Pancreas (tissue), 10 donors: ENCODE data around the gene SFSWAP. TPM values are rescaled to one million over a fixed set of nuclear protein-coding genes. Genes with fewer than 3 reads are reported as not detected.

Source experiments
- ATAC-seq, 4 donors: fragments of 200-7000 bp; cut with Tn5 transposase; one replicate each; pipeline versions ENCODE4 v1.8.0 to v1.9.1; 2020; ENCODE audit warnings: mild to moderate bottlenecking in 4 of 4, moderate library complexity in 4 of 4
- DNase-seq, 6 donors: peaks; one replicate each; pipeline ENCODE4 v3.0.0-alpha.2; 2020
- FAIRE-seq: peaks from 2 replicates; lab custom pipeline; 2012; peaks lifted over from hg19 to GRCh38; lab: Jason Lieb, UNC
- H3K27ac ChIP-seq, 4 donors: fragments of 200-600 bp; sonication (generic); 1 replicate in 3 of 4; 2 replicates in 1 of 4; pipeline versions ENCODE4 v1.5.0 to v1.8.0; 2020
- H3K27me3 ChIP-seq, 4 donors: fragments of 200-600 bp; one replicate each; pipeline ENCODE4 v1.8.0; 2021
- H3K36me3 ChIP-seq, 3 donors: fragments of 200-600 bp; sonication (generic) in 1 of 3; one replicate each; pipeline versions ENCODE4 v1.5.0 to v1.8.0; 2020 to 2021
- H3K4me1 ChIP-seq, 3 donors: fragments of 200-600 bp; one replicate each; pipeline ENCODE4 v1.8.0; 2021
- H3K4me3 ChIP-seq, 4 donors: fragments of 200-600 bp; sonication (generic) in 2 of 4; one replicate each; pipeline versions ENCODE4 v1.5.0 to v1.8.0; 2020 to 2021
- H3K9me3 ChIP-seq, 4 donors: fragments of 200-600 bp; one replicate each; pipeline ENCODE4 v1.8.0; 2021
- WGBS, 2 donors: extraction: QIAGEN DNeasy Blood & Tissue Kit; methylation state at CpG; one replicate each; pipeline ENCODE4 v1.1.7; 2013; 5-methylcytosine and 5-hydroxymethylcytosine counted together
- intact Hi-C, 3 donors: fragments of 100-400 bp; cut with DNase I; formaldehyde crosslinking; loops; one replicate each; pipeline versions ENCODE4 v1.11.1 to v1.14.2; 2022
- polyA plus RNA-seq, 2 donors: library from polyadenylated mRNA; stranded (reverse); fragments of 200-250 nt; gene quantifications; one replicate each; pipeline ENCODE4 v1.2.3, GENCODE V29; 2013
- total RNA-seq, 6 donors: library from RNA; stranded (reverse); fragmentation: NEBNext Ultra II Directional in 4 of 6; extraction: Animal tissue kit (Norgen Biotek cat#: 25700) in 4 of 6; gene quantifications; one replicate each; pipeline versions ENCODE4 v1.2.1 to v1.2.4, GENCODE V29; 2021 to 2023
- TF ChIP-seq, protein P1 (sequence below), 4 donors: fragments of 200-600 bp; sonication (generic) in 3 of 4; IDR thresholded peaks; one replicate each; pipeline versions ENCODE4 v1.5.0 to v1.8.0; 2021; ENCODE audit warnings: antibody characterized with exemption in 4 of 4
- donor health status: healthy with polysubstance abuse.
- donor health status: DM: no; HTN: no; CAD: no; lungs with moderate emphysema.
- donor health status: DM: no; HTN: no; CAD: no.
- donor health status: control.
- donor health status: control.
- donor health status: Bipolar disorder and iron deficiency.
- donor health status: DM: yes; HTN: yes; CAD: no.
- donor health status: DM: no; HTN: no; CAD: no.
- donor health status: DM: no; HTN: no; CAD: no.
- donor health status: DM: yes; HTN: yes; CAD: no.

The SFSWAP gene
- total and polyA plus RNA-seq, 8 donors, result 12.9 to 50.7 (median 20.6) TPM

DNA sequence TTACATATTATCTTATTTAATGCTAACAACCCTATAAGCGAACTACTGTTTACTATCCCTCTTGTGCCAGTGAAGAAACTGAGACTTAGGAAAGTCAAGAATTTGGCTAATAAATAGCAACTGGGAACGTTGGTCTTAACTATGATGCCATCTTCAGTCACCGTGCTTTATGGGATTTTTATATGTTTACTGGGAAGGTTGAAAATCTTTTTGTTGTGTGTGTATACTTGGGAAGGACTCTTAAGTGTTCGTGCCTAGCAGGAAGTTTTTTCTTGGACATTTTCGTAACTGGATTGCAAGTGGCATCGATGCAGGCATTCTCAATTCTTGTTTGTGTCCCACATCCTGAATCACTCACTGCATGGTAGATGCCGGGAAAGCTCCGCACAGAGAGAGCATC, 9.4 kb downstream of the SFSWAP start:
- WGBS, 2 donors, result 89 to 90% methylated on average over 8 of the region's 8 CpGs
- Histone ChIP-seq H3K4me1 (no peaks in the 10 kb centered on the region), H3K36me3 (peaks cover 2 to 85% (median 15%) of the 10 kb centered on the region in 3 donors), H3K4me3 (no peak overlapping the region), H3K27me3 (no peaks in the 10 kb centered on the region), H3K9me3 (no peaks in the 10 kb centered on the region), H3K27ac (no peak overlapping the region)
- TF ChIP-seq, protein P1, sequence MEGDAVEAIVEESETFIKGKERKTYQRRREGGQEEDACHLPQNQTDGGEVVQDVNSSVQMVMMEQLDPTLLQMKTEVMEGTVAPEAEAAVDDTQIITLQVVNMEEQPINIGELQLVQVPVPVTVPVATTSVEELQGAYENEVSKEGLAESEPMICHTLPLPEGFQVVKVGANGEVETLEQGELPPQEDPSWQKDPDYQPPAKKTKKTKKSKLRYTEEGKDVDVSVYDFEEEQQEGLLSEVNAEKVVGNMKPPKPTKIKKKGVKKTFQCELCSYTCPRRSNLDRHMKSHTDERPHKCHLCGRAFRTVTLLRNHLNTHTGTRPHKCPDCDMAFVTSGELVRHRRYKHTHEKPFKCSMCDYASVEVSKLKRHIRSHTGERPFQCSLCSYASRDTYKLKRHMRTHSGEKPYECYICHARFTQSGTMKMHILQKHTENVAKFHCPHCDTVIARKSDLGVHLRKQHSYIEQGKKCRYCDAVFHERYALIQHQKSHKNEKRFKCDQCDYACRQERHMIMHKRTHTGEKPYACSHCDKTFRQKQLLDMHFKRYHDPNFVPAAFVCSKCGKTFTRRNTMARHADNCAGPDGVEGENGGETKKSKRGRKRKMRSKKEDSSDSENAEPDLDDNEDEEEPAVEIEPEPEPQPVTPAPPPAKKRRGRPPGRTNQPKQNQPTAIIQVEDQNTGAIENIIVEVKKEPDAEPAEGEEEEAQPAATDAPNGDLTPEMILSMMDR (IDR thresholded peaks at IDR 0.05), result no peak
- ATAC-seq, result no peak
- no peak for DNase-seq
- FAIRE-seq, result no peak
- intact Hi-C loops, result no loop called here

- FAIRE-seq (no peak), DNase-seq (no peak), ATAC-seq (no peak)
- TF ChIP-seq, protein P1 (IDR thresholded peaks at IDR 0.05), result no peak
- Histone ChIP-seq H3K36me3 (peaks cover under 1 to 86% (median 9%) of the 10 kb centered on the region in 3 donors), H3K4me3 (no peak overlapping the region), H3K9me3 (no peaks in the 10 kb centered on the region), H3K27ac (no peak overlapping the region), H3K27me3 (no peaks in the 10 kb centered on the region), H3K4me1 (no peaks in the 10 kb centered on the region)
- 90 to 91% methylated on average over 7 of the region's 7 CpGs for WGBS, 2 donors
- intact Hi-C loops, result no loop called here
Measured at GRCh38 chr12:131720921-131721320, 10.0 kb downstream of the SFSWAP start.

GRCh38 chr12:131721548-131721947, 10.7 kb downstream of the SFSWAP start:
- no peak for FAIRE-seq
- no peaks in the 10 kb centered on the region for H3K27me3 ChIP-seq
- no peak overlapping the region for H3K27ac ChIP-seq
- TF ChIP-seq, protein P1 (IDR thresholded peaks at IDR 0.05), result no peak
- no peaks in the 10 kb centered on the region for H3K9me3 ChIP-seq
- intact Hi-C loops, result no loop called here
- no peak for ATAC-seq
- H3K4me3 ChIP-seq, result no peak overlapping the region
- no peak for DNase-seq
- WGBS, 2 donors, result 72 to 80% methylated on average over 1 of the region's 1 CpG
- H3K4me1 ChIP-seq, result no peaks in the 10 kb centered on the region
- peaks cover 0 to 79% (median 7%) of the 10 kb centered on the region in 3 donors for H3K36me3 ChIP-seq

- 78 to 79% methylated on average over 5 of the region's 5 CpGs for WGBS, 2 donors
- ATAC-seq, result no peak
- Histone ChIP-seq H3K9me3 (no peaks in the 10 kb centered on the region), H3K36me3 (peaks cover 0 to 68% (median 15%) of the 10 kb centered on the region in 3 donors), H3K4me3 (no peak overlapping the region), H3K4me1 (no peaks in the 10 kb centered on the region), H3K27me3 (no peaks in the 10 kb centered on the region), H3K27ac (no peak overlapping the region)
- TF ChIP-seq, protein P1 (IDR thresholded peaks at IDR 0.05), result no peak
- FAIRE-seq, result no peak
- intact Hi-C loops, result no loop called here
- DNase-seq, result no peak
Measured at GRCh38 chr12:131723532-131723931, 12.6 kb downstream of the SFSWAP start.

DNA sequence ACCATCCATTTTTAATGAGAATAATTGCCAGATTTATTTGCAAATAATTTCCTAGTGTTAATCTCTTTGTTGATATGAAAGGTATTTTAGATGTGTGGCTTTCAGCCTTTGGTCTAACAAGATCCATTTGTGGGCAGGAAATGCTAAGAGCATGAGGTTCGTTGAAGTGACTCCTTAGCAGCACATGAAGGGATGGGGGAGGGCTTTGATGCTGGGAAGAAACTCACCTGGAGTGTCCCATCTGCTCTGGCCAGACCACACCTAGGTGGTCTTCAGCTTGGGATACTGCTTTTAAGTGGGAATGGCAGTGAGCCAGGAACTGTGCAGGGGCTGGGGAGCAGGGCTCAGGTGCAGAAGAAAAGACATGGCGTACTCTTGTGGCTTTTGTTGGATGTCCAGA, 13.6 kb downstream of the SFSWAP start:
- intact Hi-C loops, result no loop called here
- peaks cover 8 to 68% (median 22%) of the 10 kb centered on the region in 3 donors for H3K36me3 ChIP-seq
- no peak overlapping the region for H3K27ac ChIP-seq
- TF ChIP-seq, protein P1 (IDR thresholded peaks at IDR 0.05), result no peak
- no peak for DNase-seq
- H3K4me3 ChIP-seq, result no peak overlapping the region
- H3K9me3 ChIP-seq, result no peaks in the 10 kb centered on the region
- H3K4me1 ChIP-seq, result no peaks in the 10 kb centered on the region
- 82 to 87% methylated on average over 2 of the region's 2 CpGs for WGBS, 2 donors
- FAIRE-seq, result no peak
- H3K27me3 ChIP-seq, result no peaks in the 10 kb centered on the region
- ATAC-seq, result no peak
